ENCODE measurements around the gene ALDH1A2.

ALDH1A2 gene

GRCh38 chr15:57962887-57963286, 102.6 kb downstream of the ALDH1A2 start:
- no peak overlapping the region for H3K4me3 ChIP-seq (ENCODE audit: insufficient read depth, low read depth, low read length)
- WGBS, 2 experiments = 92 to 97% methylated on average over 4 of the region's 4 CpGs
- no peaks in the 10 kb centered on the region for H3K36me3 ChIP-seq (ENCODE audit: control insufficient read depth, insufficient read depth, low read length)
- H3K27me3 ChIP-seq (ENCODE audit: control insufficient read depth, insufficient read depth, low read length, poor library complexity, severe bottlenecking) = no peaks in the 10 kb centered on the region
- H3K4me1 ChIP-seq (ENCODE audit: control insufficient read depth, insufficient read depth, low read length) = no peaks in the 10 kb centered on the region
- H3K9me3 ChIP-seq (ENCODE audit: control insufficient read depth, low read length) = no peaks in the 10 kb centered on the region
- H3K27ac ChIP-seq (ENCODE audit: insufficient read depth, low read depth, low read length, poor library complexity, severe bottlenecking) = no peak overlapping the region

- Histone ChIP-seq H3K4me3 (ENCODE audit: insufficient read depth, low read depth, low read length) (no peak overlapping the region), H3K27me3 (ENCODE audit: control insufficient read depth, insufficient read depth, low read length, poor library complexity, severe bottlenecking) (no peaks in the 10 kb centered on the region), H3K27ac (ENCODE audit: insufficient read depth, low read depth, low read length, poor library complexity, severe bottlenecking) (no peak overlapping the region), H3K4me1 (ENCODE audit: control insufficient read depth, insufficient read depth, low read length) (no peaks in the 10 kb centered on the region), H3K36me3 (ENCODE audit: control insufficient read depth, insufficient read depth, low read length) (no peaks in the 10 kb centered on the region), H3K9me3 (ENCODE audit: control insufficient read depth, low read length) (no peaks in the 10 kb centered on the region)
- WGBS, 2 experiments = 90 to 94% methylated on average over 4 of the region's 4 CpGs
Observed at GRCh38 chr15:57961919-57962318, 103.6 kb downstream of the ALDH1A2 start.

GRCh38 chr15:57957113-57957512, 108.4 kb downstream of the ALDH1A2 start:
- Histone ChIP-seq H3K4me1 (ENCODE audit: control insufficient read depth, insufficient read depth, low read length) (no peaks in the 10 kb centered on the region), H3K36me3 (ENCODE audit: control insufficient read depth, insufficient read depth, low read length) (no peaks in the 10 kb centered on the region), H3K27ac (ENCODE audit: insufficient read depth, low read depth, low read length, poor library complexity, severe bottlenecking) (no peak overlapping the region), H3K27me3 (ENCODE audit: control insufficient read depth, insufficient read depth, low read length, poor library complexity, severe bottlenecking) (no peaks in the 10 kb centered on the region), H3K9me3 (ENCODE audit: control insufficient read depth, low read length) (no peaks in the 10 kb centered on the region), H3K4me3 (ENCODE audit: insufficient read depth, low read depth, low read length) (no peak overlapping the region)
- WGBS, 2 experiments = 91 to 95% methylated on average over 5 of the region's 5 CpGs

- WGBS, 2 experiments = 85 to 89% methylated on average over 2 of the region's 2 CpGs
- Histone ChIP-seq H3K9me3 (ENCODE audit: control insufficient read depth, low read length) (no peaks in the 10 kb centered on the region), H3K4me1 (ENCODE audit: control insufficient read depth, insufficient read depth, low read length) (no peaks in the 10 kb centered on the region), H3K27me3 (ENCODE audit: control insufficient read depth, insufficient read depth, low read length, poor library complexity, severe bottlenecking) (no peaks in the 10 kb centered on the region), H3K4me3 (ENCODE audit: insufficient read depth, low read depth, low read length) (no peak overlapping the region), H3K36me3 (ENCODE audit: control insufficient read depth, insufficient read depth, low read length) (no peaks in the 10 kb centered on the region), H3K27ac (ENCODE audit: insufficient read depth, low read depth, low read length, poor library complexity, severe bottlenecking) (no peak overlapping the region)
Observed at GRCh38 chr15:57953874-57954273, 111.6 kb downstream of the ALDH1A2 start.

- Histone ChIP-seq H3K4me1 (ENCODE audit: control insufficient read depth, insufficient read depth, low read length) (no peaks in the 10 kb centered on the region), H3K27ac (ENCODE audit: insufficient read depth, low read depth, low read length, poor library complexity, severe bottlenecking) (no peak overlapping the region), H3K27me3 (ENCODE audit: control insufficient read depth, insufficient read depth, low read length, poor library complexity, severe bottlenecking) (no peaks in the 10 kb centered on the region), H3K9me3 (ENCODE audit: control insufficient read depth, low read length) (no peaks in the 10 kb centered on the region), H3K4me3 (ENCODE audit: insufficient read depth, low read depth, low read length) (no peak overlapping the region), H3K36me3 (ENCODE audit: control insufficient read depth, insufficient read depth, low read length) (no peaks in the 10 kb centered on the region)
- 91% methylated on average over 7 of the region's 7 CpGs for WGBS, 2 experiments
Observed at GRCh38 chr15:57951328-57951932, 114.1 kb downstream of the ALDH1A2 start.

GRCh38 chr15:57950381-57950946, 115.0 kb downstream of the ALDH1A2 start:
- H3K36me3 ChIP-seq (ENCODE audit: control insufficient read depth, insufficient read depth, low read length) = no peaks in the 10 kb centered on the region
- no peak overlapping the region for H3K27ac ChIP-seq (ENCODE audit: insufficient read depth, low read depth, low read length, poor library complexity, severe bottlenecking)
- no peaks in the 10 kb centered on the region for H3K27me3 ChIP-seq (ENCODE audit: control insufficient read depth, insufficient read depth, low read length, poor library complexity, severe bottlenecking)
- WGBS, 2 experiments = 95 to 97% methylated on average over 8 of the region's 8 CpGs
- no peak overlapping the region for H3K4me3 ChIP-seq (ENCODE audit: insufficient read depth, low read depth, low read length)
- H3K4me1 ChIP-seq (ENCODE audit: control insufficient read depth, insufficient read depth, low read length) = no peaks in the 10 kb centered on the region
- H3K9me3 ChIP-seq (ENCODE audit: control insufficient read depth, low read length) = no peaks in the 10 kb centered on the region

GRCh38 chr15:57949374-57949943, 116.1 kb downstream of the ALDH1A2 start:
- Histone ChIP-seq H3K27me3 (ENCODE audit: control insufficient read depth, insufficient read depth, low read length, poor library complexity, severe bottlenecking) (no peaks in the 10 kb centered on the region), H3K27ac (ENCODE audit: insufficient read depth, low read depth, low read length, poor library complexity, severe bottlenecking) (no peak overlapping the region), H3K36me3 (ENCODE audit: control insufficient read depth, insufficient read depth, low read length) (no peaks in the 10 kb centered on the region), H3K4me3 (ENCODE audit: insufficient read depth, low read depth, low read length) (no peak overlapping the region), H3K4me1 (ENCODE audit: control insufficient read depth, insufficient read depth, low read length) (no peaks in the 10 kb centered on the region), H3K9me3 (ENCODE audit: control insufficient read depth, low read length) (no peaks in the 10 kb centered on the region)
- WGBS, 2 experiments = 93 to 95% methylated on average over 3 of the region's 3 CpGs

GRCh38 chr15:57948351-57949289, 116.9 kb downstream of the ALDH1A2 start:
- no peak overlapping the region for H3K4me3 ChIP-seq (ENCODE audit: insufficient read depth, low read depth, low read length)
- WGBS, 2 experiments = 92 to 94% methylated on average over 9 of the region's 9 CpGs
- H3K4me1 ChIP-seq (ENCODE audit: control insufficient read depth, insufficient read depth, low read length) = no peaks in the 10 kb centered on the region
- H3K27me3 ChIP-seq (ENCODE audit: control insufficient read depth, insufficient read depth, low read length, poor library complexity, severe bottlenecking) = no peaks in the 10 kb centered on the region
- no peaks in the 10 kb centered on the region for H3K36me3 ChIP-seq (ENCODE audit: control insufficient read depth, insufficient read depth, low read length)
- no peaks in the 10 kb centered on the region for H3K9me3 ChIP-seq (ENCODE audit: control insufficient read depth, low read length)
- no peak overlapping the region for H3K27ac ChIP-seq (ENCODE audit: insufficient read depth, low read depth, low read length, poor library complexity, severe bottlenecking)

GRCh38 chr15:57947781-57948180, 117.7 kb downstream of the ALDH1A2 start:
- 74 to 84% methylated on average over 3 of the region's 3 CpGs for WGBS, 2 experiments
- Histone ChIP-seq H3K36me3 (ENCODE audit: control insufficient read depth, insufficient read depth, low read length) (no peaks in the 10 kb centered on the region), H3K4me3 (ENCODE audit: insufficient read depth, low read depth, low read length) (no peak overlapping the region), H3K27me3 (ENCODE audit: control insufficient read depth, insufficient read depth, low read length, poor library complexity, severe bottlenecking) (no peaks in the 10 kb centered on the region), H3K4me1 (ENCODE audit: control insufficient read depth, insufficient read depth, low read length) (no peaks in the 10 kb centered on the region), H3K9me3 (ENCODE audit: control insufficient read depth, low read length) (no peaks in the 10 kb centered on the region), H3K27ac (ENCODE audit: insufficient read depth, low read depth, low read length, poor library complexity, severe bottlenecking) (no peak overlapping the region)

GRCh38 chr15:57947282-57947681, 118.2 kb downstream of the ALDH1A2 start:
- Histone ChIP-seq H3K9me3 (ENCODE audit: control insufficient read depth, low read length) (no peaks in the 10 kb centered on the region), H3K36me3 (ENCODE audit: control insufficient read depth, insufficient read depth, low read length) (no peaks in the 10 kb centered on the region), H3K27ac (ENCODE audit: insufficient read depth, low read depth, low read length, poor library complexity, severe bottlenecking) (no peak overlapping the region), H3K4me3 (ENCODE audit: insufficient read depth, low read depth, low read length) (no peak overlapping the region), H3K4me1 (ENCODE audit: control insufficient read depth, insufficient read depth, low read length) (no peaks in the 10 kb centered on the region), H3K27me3 (ENCODE audit: control insufficient read depth, insufficient read depth, low read length, poor library complexity, severe bottlenecking) (no peaks in the 10 kb centered on the region)
- 93 to 96% methylated on average over 4 of the region's 4 CpGs for WGBS, 2 experiments
